H9 (cell line): ENCODE measurements around the gene GAP43. TPM values are rescaled to one million over a fixed set of nuclear protein-coding genes. Genes with fewer than 3 reads are reported as not detected.
A peak's percentile ranks its signal among the peaks of the same experiment; 100 is the strongest.

ENCODE experiments used
- DNase-seq: peaks from one replicate; pipeline ENCODE4 v3.0.0-alpha.2; 2017
- H2AFZ ChIP-seq: one replicate; pipeline ENCODE4 v1.6.1; 2013; ENCODE audit warnings: mild to moderate bottlenecking, low read length, control low read depth, moderate library complexity
- H2AK5ac ChIP-seq: 2 replicates; pipeline ENCODE4 v1.6.1; 2013; ENCODE audit warnings: low read length, control low read depth, mixed read lengths; ENCODE audit not compliant: insufficient read length
- H2BK120ac ChIP-seq: one replicate; pipeline ENCODE4 v1.6.1; 2013; ENCODE audit warnings: low read depth, mild to moderate bottlenecking, low read length, control low read depth, inconsistent platforms; ENCODE audit not compliant: poor library complexity, severe bottlenecking
- H2BK12ac ChIP-seq: 2 replicates; pipeline ENCODE4 v1.6.1; 2013; ENCODE audit warnings: low read length, control low read depth, mixed read lengths, low read depth; ENCODE audit not compliant: insufficient read length
- H2BK15ac ChIP-seq: 2 replicates; pipeline ENCODE4 v1.6.1; 2013; ENCODE audit warnings: low read depth, low read length, control low read depth
- H2BK20ac ChIP-seq: one replicate; pipeline ENCODE4 v1.6.1; 2013; ENCODE audit warnings: low read depth, mild to moderate bottlenecking, low read length, control low read depth, inconsistent platforms; ENCODE audit not compliant: poor library complexity, severe bottlenecking
- H2BK5ac ChIP-seq: 2 replicates; pipeline ENCODE4 v1.6.1; 2013; ENCODE audit warnings: low read length, control low read depth, mixed read lengths; ENCODE audit not compliant: insufficient read length
- H3K14ac ChIP-seq: 2 replicates; pipeline ENCODE4 v1.6.1; 2013; ENCODE audit warnings: low read length, control low read depth; ENCODE audit not compliant: insufficient read depth
- H3K18ac ChIP-seq: 2 replicates; pipeline ENCODE4 v1.6.1; 2013; ENCODE audit warnings: low read depth, mild to moderate bottlenecking, mixed read lengths, low read length, control low read depth; ENCODE audit not compliant: insufficient read length
- H3K23ac ChIP-seq: 2 replicates; pipeline ENCODE4 v1.6.1; 2013; ENCODE audit warnings: low read length, control low read depth, mixed read lengths, low read depth; ENCODE audit not compliant: insufficient read length
- H3K23me2 ChIP-seq: 2 replicates; pipeline ENCODE4 v1.6.1; 2013; ENCODE audit warnings: low read depth, mild to moderate bottlenecking, mixed read lengths, low read length, control low read depth; ENCODE audit not compliant: insufficient read length, poor library complexity, severe bottlenecking
- H3K27ac ChIP-seq: 2 replicates; pipeline ENCODE4 v1.5.1; 2013; ENCODE audit warnings: low read length, control low read depth, mixed read lengths, low read depth; ENCODE audit not compliant: insufficient read length
- H3K27me3 ChIP-seq: 2 replicates; pipeline ENCODE4 v1.6.1; 2013; ENCODE audit warnings: low read length, control low read depth, inconsistent platforms; ENCODE audit not compliant: insufficient read depth
- H3K4ac ChIP-seq: 2 replicates; pipeline ENCODE4 v1.6.1; 2013; ENCODE audit warnings: low read depth, mild to moderate bottlenecking, control low read depth, inconsistent platforms, low read length, moderate library complexity
- H3K4me1 ChIP-seq: 2 replicates; pipeline ENCODE4 v1.6.1; 2013; ENCODE audit warnings: low read length, control low read depth, inconsistent platforms; ENCODE audit not compliant: insufficient read depth
- H3K4me2 ChIP-seq: 2 replicates; pipeline ENCODE4 v1.6.1; 2013; ENCODE audit warnings: low read length, control low read depth, mixed read lengths; ENCODE audit not compliant: insufficient read length, insufficient read depth
- H3K56ac ChIP-seq: 2 replicates; pipeline ENCODE4 v1.6.1; 2013; ENCODE audit warnings: low read depth, mild to moderate bottlenecking, mixed read lengths, low read length, control low read depth; ENCODE audit not compliant: insufficient read length
- H3K79me1 ChIP-seq: 2 replicates; pipeline ENCODE4 v1.6.1; 2013; ENCODE audit warnings: low read depth, mild to moderate bottlenecking, moderate library complexity, low read length, control low read depth, inconsistent platforms; ENCODE audit not compliant: insufficient read depth, poor library complexity, severe bottlenecking
- H3K79me2 ChIP-seq: 2 replicates; pipeline ENCODE4 v1.6.1; 2013; ENCODE audit warnings: low read length, control low read depth, inconsistent platforms; ENCODE audit not compliant: insufficient read depth
- H3K9ac ChIP-seq: 2 replicates; pipeline ENCODE4 v1.6.1; 2013; ENCODE audit warnings: low read length, control low read depth, mixed read lengths; ENCODE audit not compliant: insufficient read length; ENCODE audit errors: extremely low read depth
- H3K9me3 ChIP-seq: one replicate; pipeline ENCODE4 v1.6.1; 2013; ENCODE audit warnings: low read depth, low read length, inconsistent platforms; ENCODE audit not compliant: control insufficient read depth
- H3T11ph ChIP-seq: one replicate; pipeline ENCODE4 v1.6.1; 2013; ENCODE audit warnings: mild to moderate bottlenecking, low read length, control low read depth, inconsistent platforms
- H4K20me1 ChIP-seq: one replicate; pipeline ENCODE4 v1.6.1; 2013; ENCODE audit not compliant: control insufficient read depth, insufficient read length, insufficient read depth
- H4K5ac ChIP-seq: 2 replicates; pipeline ENCODE4 v1.6.1; 2013; ENCODE audit warnings: low read depth, mild to moderate bottlenecking, mixed read lengths, low read length, control low read depth; ENCODE audit not compliant: insufficient read length
- H4K8ac ChIP-seq: replicated peaks from 2 replicates; pipeline ENCODE4 v1.6.1; 2013; ENCODE audit warnings: low read length, control low read depth, mixed read lengths, low read depth; ENCODE audit not compliant: insufficient read length
- H4K91ac ChIP-seq: 2 replicates; pipeline ENCODE4 v1.6.1; 2013; ENCODE audit warnings: low read depth, mild to moderate bottlenecking, moderate library complexity, mixed read lengths, low read length, control low read depth; ENCODE audit not compliant: insufficient read length
- H3K27ac Mint-ChIP-seq, 3 experiments: 2 replicates in 2 of 3; 3 replicates in 1 of 3; pipeline ENCODE4 v1.8.0; 2020 to 2021; ENCODE audit warnings: mixed read lengths in 3 of 3, mild to moderate bottlenecking in 1 of 3, moderate library complexity in 1 of 3
- H3K27me3 Mint-ChIP-seq: 2 replicates; pipeline ENCODE4 v1.8.0; 2021; ENCODE audit warnings: low read depth, mild to moderate bottlenecking, moderate library complexity, mixed read lengths
- H3K36me3 Mint-ChIP-seq, 3 experiments: 2 replicates in 2 of 3; 3 replicates in 1 of 3; pipeline ENCODE4 v1.8.0; 2020 to 2021; ENCODE audit warnings: low read depth in 3 of 3, mixed read lengths in 3 of 3; ENCODE audit not compliant: insufficient read depth in 1 of 3
- H3K4me1 Mint-ChIP-seq, 2 experiments: 2 replicates each; pipeline ENCODE4 v1.8.0; 2020; ENCODE audit warnings: mixed read lengths in 2 of 2
- H3K4me3 Mint-ChIP-seq, 2 experiments: 2 replicates in 1 of 2; 3 replicates in 1 of 2; pipeline ENCODE4 v1.8.0; 2020 to 2021; ENCODE audit warnings: mild to moderate bottlenecking in 2 of 2, mixed read lengths in 2 of 2, moderate library complexity in 1 of 2
- H3K9me3 Mint-ChIP-seq, 2 experiments: 2 replicates in 1 of 2; 3 replicates in 1 of 2; pipeline ENCODE4 v1.8.0; 2020; ENCODE audit warnings: mild to moderate bottlenecking in 2 of 2, mixed read lengths in 2 of 2, moderate library complexity in 1 of 2
- WGBS: extraction: QIAGEN DNeasy Blood & Tissue Kit; methylation state at CpG from one replicate; pipeline ENCODE4 v1.1.7; 2013; ENCODE audit warnings: missing lambda C conversion rate, low lambda C conversion rate, mixed read lengths; ENCODE audit not compliant: insufficient read length; ENCODE audit errors: extremely low coverage; 5-methylcytosine and 5-hydroxymethylcytosine counted together
- total RNA-seq: library from RNA; stranded (reverse); gene quantifications from 2 replicates; pipeline ENCODE4 v1.2.1, GENCODE V29; 2021
- TF ChIP-seq, protein P1 (sequence below): fragments of 200-600 bp; sonication (generic); conservative IDR thresholded peaks from 3 replicates; pipeline ENCODE4 v1.8.0; 2021; ENCODE audit warnings: antibody characterized with exemption, mild to moderate bottlenecking

Gene GAP43
- total RNA-seq, 1 experiment from 2014 or later, result 12.8 TPM

DNA sequence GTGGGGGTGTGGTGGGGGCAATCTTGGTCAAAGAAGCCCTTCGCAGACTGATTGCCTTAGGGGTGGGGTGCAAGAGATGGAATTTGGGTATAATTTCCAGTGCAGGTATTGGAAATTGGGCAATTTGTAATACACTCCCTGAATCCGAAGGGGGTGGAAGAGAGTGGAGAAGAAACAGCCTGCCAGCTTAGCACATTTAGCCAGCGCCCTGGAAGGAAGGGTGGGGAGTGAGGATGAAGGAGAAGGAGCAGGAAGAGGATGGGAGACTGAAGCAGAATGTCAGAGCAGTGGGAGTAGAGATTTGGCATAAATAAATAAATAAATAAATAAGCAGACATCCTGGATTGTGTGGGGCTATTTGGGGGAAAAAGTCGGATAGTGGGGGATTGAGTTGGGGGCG, 1.6 kb downstream of the GAP43 start:
- Histone ChIP-seq H3K27me3 (no peaks in the 10 kb centered on the region), H2BK20ac (no peak overlapping the region), H3K56ac (no peak overlapping the region), H2BK5ac (no peak overlapping the region), H3K79me1 (no peaks in the 10 kb centered on the region), H4K5ac (no peak overlapping the region), H3K79me2 (no peaks in the 10 kb centered on the region; the same call in 1 of the 2 replicates), H2BK15ac (no peak overlapping the region), H3K4me2 (peak overlapping the region; percentile 97), H3K4me1 (peaks cover 6% of the 10 kb centered on the region; the same call in 1 of the 2 replicates), H3K4ac (no peak overlapping the region), H4K20me1 (no peaks in the 10 kb centered on the region), H3K18ac (no peak overlapping the region), H3K23ac (no peak overlapping the region), H3K23me2 (peaks cover 10% of the 10 kb centered on the region), H3T11ph (no peak overlapping the region), H3K14ac (no peak overlapping the region), H2AFZ (no peak overlapping the region), H4K91ac (no peak overlapping the region), H2AK5ac (no peak overlapping the region), H4K8ac (no peak overlapping the region), H3K27ac (no peak overlapping the region), H2BK12ac (no peak overlapping the region), H2BK120ac (no peak overlapping the region), H3K9ac (no peak overlapping the region), H3K9me3 (no peaks in the 10 kb centered on the region)
- DNase-seq, result no peak
- WGBS, result no CpG with 5 or more reads among the region's 5 CpGs
- no peak overlapping the region; a peak in 1 of 7 replicates for H3K27ac Mint-ChIP-seq
- peak overlapping the region; percentile 75 to 94 for H3K4me3 Mint-ChIP-seq
- H3K9me3 Mint-ChIP-seq, result no peaks in the 10 kb centered on the region; a peak in 1 of 5 replicates
- H3K36me3 Mint-ChIP-seq, result no peaks in the 10 kb centered on the region
- peaks cover 32 to 41% of the 10 kb centered on the region in 2 experiments for H3K4me1 Mint-ChIP-seq
- TF ChIP-seq, protein P1, sequence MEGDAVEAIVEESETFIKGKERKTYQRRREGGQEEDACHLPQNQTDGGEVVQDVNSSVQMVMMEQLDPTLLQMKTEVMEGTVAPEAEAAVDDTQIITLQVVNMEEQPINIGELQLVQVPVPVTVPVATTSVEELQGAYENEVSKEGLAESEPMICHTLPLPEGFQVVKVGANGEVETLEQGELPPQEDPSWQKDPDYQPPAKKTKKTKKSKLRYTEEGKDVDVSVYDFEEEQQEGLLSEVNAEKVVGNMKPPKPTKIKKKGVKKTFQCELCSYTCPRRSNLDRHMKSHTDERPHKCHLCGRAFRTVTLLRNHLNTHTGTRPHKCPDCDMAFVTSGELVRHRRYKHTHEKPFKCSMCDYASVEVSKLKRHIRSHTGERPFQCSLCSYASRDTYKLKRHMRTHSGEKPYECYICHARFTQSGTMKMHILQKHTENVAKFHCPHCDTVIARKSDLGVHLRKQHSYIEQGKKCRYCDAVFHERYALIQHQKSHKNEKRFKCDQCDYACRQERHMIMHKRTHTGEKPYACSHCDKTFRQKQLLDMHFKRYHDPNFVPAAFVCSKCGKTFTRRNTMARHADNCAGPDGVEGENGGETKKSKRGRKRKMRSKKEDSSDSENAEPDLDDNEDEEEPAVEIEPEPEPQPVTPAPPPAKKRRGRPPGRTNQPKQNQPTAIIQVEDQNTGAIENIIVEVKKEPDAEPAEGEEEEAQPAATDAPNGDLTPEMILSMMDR, result no peak
- H3K27me3 Mint-ChIP-seq, result peaks cover 15% of the 10 kb centered on the region
